ENCODE results near the gene NDEL1.

Gene NDEL1

DNA sequence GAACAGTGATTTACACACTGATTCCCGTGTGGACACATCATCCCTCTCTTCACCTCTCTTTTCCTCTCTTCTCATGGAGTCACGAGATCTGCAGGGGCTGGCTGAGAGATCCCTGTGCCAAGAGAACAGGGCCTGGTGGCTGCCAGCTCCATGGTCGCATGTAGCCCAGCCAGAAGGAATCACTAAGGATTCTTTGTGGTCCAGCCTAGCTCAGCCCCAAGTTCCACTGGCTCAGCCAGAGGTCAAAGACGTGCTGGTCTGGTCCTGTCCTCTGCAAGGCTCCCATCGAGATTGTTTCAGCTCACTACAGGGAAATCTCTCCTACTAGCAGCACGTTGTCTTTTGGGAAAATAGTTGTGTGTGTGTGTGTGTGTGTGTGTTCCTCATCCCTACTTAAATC lies 66.4 kb downstream of the NDEL1 start:
- no peak for DNase-seq (ENCODE audit: low read depth, low spot score)

DNA sequence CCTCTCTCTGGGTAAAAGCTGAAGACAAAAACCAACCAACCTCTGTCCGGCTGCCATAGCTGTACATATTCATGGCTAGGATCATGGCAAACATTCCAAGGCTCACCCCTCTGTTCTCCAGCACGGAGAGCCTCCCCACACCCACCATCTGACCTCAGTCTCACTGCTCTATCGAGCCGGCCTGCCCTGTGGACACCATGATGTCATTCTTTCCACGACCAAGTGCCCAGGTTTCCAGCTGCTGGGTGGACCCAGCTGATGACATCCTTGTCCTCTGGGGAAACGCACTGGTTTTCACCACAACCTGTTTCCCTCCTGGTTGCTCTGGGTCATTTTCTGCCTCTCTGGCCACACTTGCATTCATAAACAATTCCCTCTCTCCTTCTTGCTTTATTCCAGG lies 67.7 kb downstream of the NDEL1 start:
- DNase-seq (ENCODE audit: low read depth, low spot score) = no peak

DNA sequence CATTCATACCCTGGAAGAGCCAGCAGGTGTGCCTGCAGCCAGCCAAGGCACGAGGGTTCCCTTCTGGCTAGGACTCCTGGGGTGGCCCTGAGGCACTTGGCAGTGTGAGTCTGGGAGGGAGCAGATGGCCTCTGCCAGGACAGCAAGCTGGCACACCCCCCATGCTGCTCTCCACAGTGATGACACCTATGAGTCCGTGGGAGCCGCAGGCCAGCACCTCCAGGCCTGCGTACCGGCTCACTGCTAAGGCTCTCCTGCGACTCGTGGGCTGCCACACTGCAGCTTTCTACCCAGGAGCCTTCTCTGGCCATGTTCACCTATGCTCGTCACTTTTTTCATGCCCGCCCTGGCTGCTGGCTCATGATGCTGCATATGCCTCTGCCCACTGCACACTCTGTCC lies 68.1 kb downstream of the NDEL1 start:
- no peak for DNase-seq (ENCODE audit: low read depth, low spot score)

DNA sequence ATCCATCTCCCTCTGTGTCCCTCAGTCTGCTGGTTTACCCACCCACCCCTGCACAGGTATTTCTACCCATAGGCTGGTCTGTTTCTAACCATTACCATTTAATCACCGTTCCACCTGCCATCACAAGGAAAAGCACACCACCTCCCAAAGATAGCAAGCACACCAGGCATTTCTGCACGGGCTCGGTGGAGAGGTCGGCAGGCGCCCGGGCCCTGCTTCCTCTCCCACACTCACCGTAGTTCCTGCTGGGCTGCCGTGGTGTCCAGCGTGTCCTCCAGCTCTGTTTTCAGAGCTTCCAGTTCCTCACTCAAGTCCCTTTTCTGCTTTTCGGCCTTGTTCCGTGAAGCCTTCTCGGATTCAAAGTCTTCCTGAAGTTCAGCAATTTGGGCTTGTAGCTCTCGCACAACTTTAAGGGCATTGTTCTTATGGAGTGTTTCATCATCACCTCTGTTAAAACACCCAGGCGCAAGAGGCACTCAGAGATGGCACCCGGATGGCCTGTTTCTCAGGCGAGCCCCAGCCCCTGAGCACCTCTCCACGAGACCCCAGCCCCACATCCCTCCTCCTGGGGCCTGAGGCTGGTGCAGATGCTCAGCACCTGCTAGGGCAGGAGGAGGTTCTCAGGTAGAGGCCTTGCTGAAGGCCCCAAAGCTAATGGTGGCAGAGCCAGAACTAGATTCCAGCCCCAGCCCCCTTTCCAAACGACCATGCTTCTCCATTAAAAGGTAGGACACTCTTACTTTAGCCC lies 69.0 kb downstream of the NDEL1 start:
- DNase-seq (ENCODE audit: low read depth, low spot score) = no peak

DNA sequence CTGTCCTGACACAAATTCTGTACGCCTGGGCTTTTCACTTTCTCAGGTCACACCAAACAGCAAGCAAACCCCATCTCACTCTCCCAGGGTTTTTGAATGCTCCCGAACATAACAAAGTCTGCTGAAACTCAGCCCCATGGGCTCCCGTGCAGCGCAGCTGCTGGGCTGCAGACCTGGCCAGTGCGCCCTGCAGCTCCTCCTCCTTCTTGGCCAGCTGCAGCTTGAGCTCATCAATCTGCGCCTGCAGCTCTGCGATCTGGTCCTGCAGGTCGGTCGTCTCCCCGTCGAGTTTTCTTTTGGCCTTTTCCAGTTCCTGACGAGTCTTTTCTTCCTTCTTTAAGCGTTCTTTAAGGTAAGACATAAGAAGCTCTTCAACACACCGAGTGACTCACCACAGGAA lies 70.5 kb downstream of the NDEL1 start:
- no peak for DNase-seq (ENCODE audit: low read depth, low spot score)

DNA sequence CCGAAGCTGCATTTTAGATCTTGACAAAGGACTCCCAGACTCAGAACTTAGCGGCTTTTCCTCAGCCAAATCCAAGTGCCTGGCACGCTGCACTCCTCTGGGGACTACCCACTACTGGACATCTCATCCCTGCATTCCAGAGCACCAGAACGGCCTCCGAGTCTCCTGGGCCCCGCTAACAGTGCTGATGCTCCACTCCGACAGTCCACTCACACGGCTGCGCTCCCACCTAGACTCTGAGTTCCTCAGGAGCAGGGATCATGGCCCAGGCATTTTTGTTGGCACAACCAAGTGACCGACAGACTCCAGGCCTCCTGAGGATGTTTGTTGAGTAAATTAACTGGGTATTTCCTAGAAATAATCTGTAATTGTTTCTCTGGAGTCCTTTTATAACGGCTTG lies 79.1 kb downstream of the NDEL1 start:
- DNase-seq (ENCODE audit: low read depth, low spot score) = no peak

All from brain pericyte (primary cell).